Left ventricle myocardium inferior (tissue), 1 donor: ENCODE data around the gene NPPB. TPM values are rescaled to one million over a fixed set of nuclear protein-coding genes. Genes with fewer than 3 reads are reported as not detected.

Experiments
- DNase-seq: peaks from one replicate; pipeline ENCODE4 v3.0.0-alpha.2; 2020
- H3K27ac ChIP-seq: fragments of 200-600 bp; replicated peaks from 2 replicates; pipeline ENCODE4 v1.8.0; 2021
- H3K27me3 ChIP-seq: fragments of 200-600 bp; 2 replicates; pipeline ENCODE4 v1.8.0; 2021; ENCODE audit warnings: low read depth
- H3K36me3 ChIP-seq: fragments of 200-600 bp; 2 replicates; pipeline ENCODE4 v1.8.0; 2021
- H3K4me1 ChIP-seq: fragments of 200-600 bp; 2 replicates; pipeline ENCODE4 v1.8.0; 2021
- H3K4me3 ChIP-seq: fragments of 200-600 bp; 2 replicates; pipeline ENCODE4 v1.8.0; 2021; ENCODE audit warnings: mild to moderate bottlenecking, moderate library complexity
- H3K9me3 ChIP-seq: fragments of 200-600 bp; replicated peaks from 2 replicates; pipeline ENCODE4 v1.8.0; 2021
- intact Hi-C: fragments of 100-400 bp; cut with micrococcal nuclease; formaldehyde crosslinking; loops from one replicate; pipeline ENCODE4 v1.11.0; 2022
- total RNA-seq: library from RNA; stranded (reverse); fragmentation: NEBNext Ultra II Directional; extraction: Animal tissue kit (Norgen Biotek cat#: 25700); gene quantifications from one replicate; pipeline ENCODE4 v1.2.1, GENCODE V29; 2021
- TF ChIP-seq, protein P1 (sequence below): fragments of 200-600 bp; IDR thresholded peaks from 2 replicates; pipeline ENCODE4 v1.8.0; 2021; ENCODE audit warnings: antibody characterized with exemption, mild to moderate bottlenecking, borderline replicate concordance
- donor health status: DM: no; HTN: yes; CAD: no; lungs with severe emphysema.

The NPPB gene
- total RNA-seq, 1 donor from 2014 or later = 119 TPM

- TF ChIP-seq, protein P1, sequence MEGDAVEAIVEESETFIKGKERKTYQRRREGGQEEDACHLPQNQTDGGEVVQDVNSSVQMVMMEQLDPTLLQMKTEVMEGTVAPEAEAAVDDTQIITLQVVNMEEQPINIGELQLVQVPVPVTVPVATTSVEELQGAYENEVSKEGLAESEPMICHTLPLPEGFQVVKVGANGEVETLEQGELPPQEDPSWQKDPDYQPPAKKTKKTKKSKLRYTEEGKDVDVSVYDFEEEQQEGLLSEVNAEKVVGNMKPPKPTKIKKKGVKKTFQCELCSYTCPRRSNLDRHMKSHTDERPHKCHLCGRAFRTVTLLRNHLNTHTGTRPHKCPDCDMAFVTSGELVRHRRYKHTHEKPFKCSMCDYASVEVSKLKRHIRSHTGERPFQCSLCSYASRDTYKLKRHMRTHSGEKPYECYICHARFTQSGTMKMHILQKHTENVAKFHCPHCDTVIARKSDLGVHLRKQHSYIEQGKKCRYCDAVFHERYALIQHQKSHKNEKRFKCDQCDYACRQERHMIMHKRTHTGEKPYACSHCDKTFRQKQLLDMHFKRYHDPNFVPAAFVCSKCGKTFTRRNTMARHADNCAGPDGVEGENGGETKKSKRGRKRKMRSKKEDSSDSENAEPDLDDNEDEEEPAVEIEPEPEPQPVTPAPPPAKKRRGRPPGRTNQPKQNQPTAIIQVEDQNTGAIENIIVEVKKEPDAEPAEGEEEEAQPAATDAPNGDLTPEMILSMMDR = peak; percentile 47
- Histone ChIP-seq H3K4me1 (peaks cover 6% of the 10 kb centered on the region), H3K27ac (no peak overlapping the region), H3K36me3 (no peaks in the 10 kb centered on the region), H3K9me3 (no peaks in the 10 kb centered on the region), H3K4me3 (peak overlapping the region; percentile 3), H3K27me3 (peaks cover 88% of the 10 kb centered on the region)
- DNase-seq = peak; percentile 59
- intact Hi-C loops = no loop called here
Measured at GRCh38 chr1:11858968-11859871, 475 bp upstream of the NPPB start.

DNA sequence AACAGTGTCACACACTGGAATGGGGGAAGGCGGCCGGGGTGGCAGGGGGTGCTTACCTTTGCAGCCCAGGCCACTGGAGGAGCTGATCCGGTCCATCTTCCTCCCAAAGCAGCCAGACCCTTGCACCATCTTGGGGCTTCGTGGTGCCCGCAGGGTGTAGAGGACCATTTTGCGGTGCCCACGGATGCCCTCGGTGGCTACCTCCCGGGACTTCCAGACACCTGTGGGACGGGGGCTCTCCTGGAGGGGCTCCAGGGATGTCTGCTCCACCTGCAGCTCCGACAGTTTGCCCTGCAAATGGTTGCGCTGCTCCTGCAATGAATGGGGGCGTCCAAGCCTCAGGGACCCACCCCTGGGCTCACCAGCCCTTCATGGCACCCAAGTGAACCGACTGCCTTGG is 587 bp downstream of the NPPB start:
- TF ChIP-seq, protein P1 = no peak
- intact Hi-C loops = no loop called here
- H3K4me3 ChIP-seq = no peak overlapping the region
- DNase-seq = no peak
- H3K27ac ChIP-seq = no peak overlapping the region
- no peaks in the 10 kb centered on the region for H3K9me3 ChIP-seq
- H3K27me3 ChIP-seq = peaks cover 87% of the 10 kb centered on the region
- no peaks in the 10 kb centered on the region for H3K36me3 ChIP-seq
- H3K4me1 ChIP-seq = peaks cover 6% of the 10 kb centered on the region

- TF ChIP-seq, protein P1 = no peak
- intact Hi-C loops = no loop called here
- H3K4me3 ChIP-seq = no peak overlapping the region
- H3K36me3 ChIP-seq = no peaks in the 10 kb centered on the region
- H3K27ac ChIP-seq = no peak overlapping the region
- peaks cover 78% of the 10 kb centered on the region for H3K27me3 ChIP-seq
- no peak for DNase-seq
- H3K9me3 ChIP-seq = no peaks in the 10 kb centered on the region
- peaks cover 6% of the 10 kb centered on the region for H3K4me1 ChIP-seq
Measured at GRCh38 chr1:11857164-11857851, 1.4 kb downstream of the NPPB start.

- peaks cover 72% of the 10 kb centered on the region for H3K27me3 ChIP-seq
- TF ChIP-seq, protein P1 = no peak
- peaks cover 6% of the 10 kb centered on the region for H3K4me1 ChIP-seq
- H3K9me3 ChIP-seq = no peaks in the 10 kb centered on the region
- no peak overlapping the region for H3K4me3 ChIP-seq
- H3K27ac ChIP-seq = no peak overlapping the region
- no peak for DNase-seq
- no peaks in the 10 kb centered on the region for H3K36me3 ChIP-seq
- intact Hi-C loops = no loop called here
Measured at GRCh38 chr1:11856698-11857097, 2.0 kb downstream of the NPPB start.

- H3K36me3 ChIP-seq = no peaks in the 10 kb centered on the region
- DNase-seq = no peak
- peaks cover 6% of the 10 kb centered on the region for H3K4me1 ChIP-seq
- H3K4me3 ChIP-seq = no peak overlapping the region
- H3K27ac ChIP-seq = no peak overlapping the region
- intact Hi-C loops = no loop called here
- H3K9me3 ChIP-seq = no peaks in the 10 kb centered on the region
- TF ChIP-seq, protein P1 = no peak
- H3K27me3 ChIP-seq = peaks cover 59% of the 10 kb centered on the region
Measured at GRCh38 chr1:11855430-11855829, 3.3 kb downstream of the NPPB start.
